ENCODE results near the gene VPS51. TPM values are rescaled to one million over a fixed set of nuclear protein-coding genes. Genes with fewer than 3 reads are reported as not detected.

VPS51 gene
- total and polyA plus RNA-seq, 2 donors from 2014 or later = 98.3 to 110 TPM

DNA sequence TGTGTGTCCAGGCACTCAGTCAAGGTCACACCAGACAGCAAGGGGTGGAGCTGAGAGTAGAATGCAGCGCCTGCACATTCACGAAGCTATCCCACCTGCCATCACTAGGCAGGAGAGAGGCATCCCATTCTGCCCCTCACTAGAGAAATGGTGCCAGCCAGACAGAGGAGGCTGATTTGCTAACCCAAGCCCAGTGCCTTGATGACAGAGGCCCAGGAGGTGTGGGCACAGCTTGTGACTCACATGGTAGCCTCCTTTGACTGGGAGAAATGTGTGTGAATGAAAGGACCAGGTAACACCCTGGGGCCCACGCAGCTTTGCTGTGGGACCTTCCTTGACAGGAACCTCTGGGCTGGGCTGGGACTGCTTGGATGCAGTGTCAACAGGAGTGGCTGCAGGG is 32.5 kb upstream of the VPS51 start:
- intact Hi-C loops (cut with DNase I) = no loop called here
- Histone ChIP-seq H3K4me1 (ENCODE audit: control insufficient read depth in 2 of 3, insufficient read depth in 2 of 3, low read depth in 1 of 3, low read length in 3 of 3) (peaks cover 0 to 2% (median 0%) of the 10 kb centered on the region in 3 donors), H3K27ac (ENCODE audit: low read depth in 2 of 2, low read length in 2 of 2) (no peak overlapping the region), H3K9ac (ENCODE audit: low read length in 3 of 3) (no peak overlapping the region), H3K27me3 (ENCODE audit: control insufficient read depth, insufficient read depth, low read length) (no peaks in the 10 kb centered on the region), H3K36me3 (ENCODE audit: control insufficient read depth in 2 of 3, insufficient read depth in 3 of 3, low read length in 3 of 3) (no peaks in the 10 kb centered on the region), H3K9me3 (ENCODE audit: control insufficient read depth in 2 of 3, insufficient read depth in 1 of 3, low read length in 3 of 3) (no peaks in the 10 kb centered on the region), H3K4me3 (ENCODE audit: low read length in 3 of 3) (no peak overlapping the region)
- TF ChIP-seq, protein P1, sequence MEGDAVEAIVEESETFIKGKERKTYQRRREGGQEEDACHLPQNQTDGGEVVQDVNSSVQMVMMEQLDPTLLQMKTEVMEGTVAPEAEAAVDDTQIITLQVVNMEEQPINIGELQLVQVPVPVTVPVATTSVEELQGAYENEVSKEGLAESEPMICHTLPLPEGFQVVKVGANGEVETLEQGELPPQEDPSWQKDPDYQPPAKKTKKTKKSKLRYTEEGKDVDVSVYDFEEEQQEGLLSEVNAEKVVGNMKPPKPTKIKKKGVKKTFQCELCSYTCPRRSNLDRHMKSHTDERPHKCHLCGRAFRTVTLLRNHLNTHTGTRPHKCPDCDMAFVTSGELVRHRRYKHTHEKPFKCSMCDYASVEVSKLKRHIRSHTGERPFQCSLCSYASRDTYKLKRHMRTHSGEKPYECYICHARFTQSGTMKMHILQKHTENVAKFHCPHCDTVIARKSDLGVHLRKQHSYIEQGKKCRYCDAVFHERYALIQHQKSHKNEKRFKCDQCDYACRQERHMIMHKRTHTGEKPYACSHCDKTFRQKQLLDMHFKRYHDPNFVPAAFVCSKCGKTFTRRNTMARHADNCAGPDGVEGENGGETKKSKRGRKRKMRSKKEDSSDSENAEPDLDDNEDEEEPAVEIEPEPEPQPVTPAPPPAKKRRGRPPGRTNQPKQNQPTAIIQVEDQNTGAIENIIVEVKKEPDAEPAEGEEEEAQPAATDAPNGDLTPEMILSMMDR (IDR thresholded peaks at IDR 0.05; ENCODE audit: borderline replicate concordance, extremely low read depth, insufficient read depth) = no peak
- no peak for DNase-seq
- FAIRE-seq = no peak

DNA sequence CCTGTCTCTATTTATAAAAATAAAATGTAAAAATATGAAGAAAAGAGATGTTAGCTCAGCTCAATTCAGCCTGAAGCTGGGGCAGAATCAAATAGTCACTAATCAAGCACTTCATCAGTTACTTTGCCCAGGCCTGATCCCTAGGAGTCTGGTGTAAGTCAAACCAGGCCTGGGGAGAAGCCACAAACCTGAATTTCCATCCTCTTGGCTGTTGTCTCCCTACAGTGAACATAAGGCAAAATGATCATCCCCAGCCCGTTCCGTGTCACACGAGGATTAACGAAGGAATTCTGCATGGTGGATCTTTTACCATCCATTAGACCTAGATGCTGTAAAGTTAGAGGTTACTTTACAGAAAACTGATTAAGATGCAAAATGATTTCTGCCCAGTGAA is 31.2 kb upstream of the VPS51 start:
- H3K27ac ChIP-seq (ENCODE audit: low read depth in 2 of 2, low read length in 2 of 2) = no peak overlapping the region
- FAIRE-seq (no peak), DNase-seq (no peak)
- H3K4me3 ChIP-seq (ENCODE audit: low read length in 3 of 3) = no peak overlapping the region
- H3K36me3 ChIP-seq (ENCODE audit: control insufficient read depth in 2 of 3, insufficient read depth in 3 of 3, low read length in 3 of 3) = no peaks in the 10 kb centered on the region
- no peak overlapping the region for H3K9ac ChIP-seq (ENCODE audit: low read length in 3 of 3)
- H3K4me1 ChIP-seq (ENCODE audit: control insufficient read depth in 2 of 3, insufficient read depth in 2 of 3, low read depth in 1 of 3, low read length in 3 of 3) = peaks cover 0 to 2% (median 0%) of the 10 kb centered on the region in 3 donors
- TF ChIP-seq, protein P1 (IDR thresholded peaks at IDR 0.05; ENCODE audit: borderline replicate concordance, extremely low read depth, insufficient read depth) = no peak
- intact Hi-C loops (cut with DNase I) = no loop called here
- no peaks in the 10 kb centered on the region for H3K27me3 ChIP-seq (ENCODE audit: control insufficient read depth, insufficient read depth, low read length)
- no peaks in the 10 kb centered on the region for H3K9me3 ChIP-seq (ENCODE audit: control insufficient read depth in 2 of 3, insufficient read depth in 1 of 3, low read length in 3 of 3)

DNA sequence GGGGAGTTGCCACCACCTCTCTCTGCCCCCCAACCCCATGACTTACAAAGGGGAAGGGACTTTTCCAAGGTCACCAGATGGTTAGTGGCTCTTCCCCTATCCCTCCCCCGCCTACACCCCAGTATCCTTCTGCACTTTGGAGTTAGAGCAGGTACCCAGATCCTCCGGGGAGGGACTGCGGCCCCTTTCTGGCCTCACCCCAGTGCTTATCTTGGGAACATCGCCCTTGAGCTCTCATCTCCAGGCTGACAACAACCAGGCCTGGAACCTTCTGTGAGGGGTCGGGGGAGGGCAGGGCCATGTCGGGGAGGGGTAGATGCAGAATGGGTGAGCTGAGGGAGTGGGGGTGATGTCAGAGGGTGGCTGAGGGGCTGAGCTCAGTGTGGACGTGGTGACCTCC is 30.2 kb upstream of the VPS51 start:
- H3K9me3 ChIP-seq (ENCODE audit: control insufficient read depth in 2 of 3, insufficient read depth in 1 of 3, low read length in 3 of 3) = no peaks in the 10 kb centered on the region
- TF ChIP-seq, protein P1 (IDR thresholded peaks at IDR 0.05; ENCODE audit: borderline replicate concordance, extremely low read depth, insufficient read depth) = no peak
- no peak overlapping the region for H3K4me3 ChIP-seq (ENCODE audit: low read length in 3 of 3)
- no peaks in the 10 kb centered on the region for H3K4me1 ChIP-seq (ENCODE audit: control insufficient read depth in 2 of 3, insufficient read depth in 2 of 3, low read depth in 1 of 3, low read length in 3 of 3)
- FAIRE-seq (no peak), DNase-seq (no peak)
- H3K9ac ChIP-seq (ENCODE audit: low read length in 3 of 3) = no peak overlapping the region
- intact Hi-C loops (cut with DNase I) = no loop called here
- no peak overlapping the region for H3K27ac ChIP-seq (ENCODE audit: low read depth in 2 of 2, low read length in 2 of 2)
- no peaks in the 10 kb centered on the region for H3K27me3 ChIP-seq (ENCODE audit: control insufficient read depth, insufficient read depth, low read length)
- no peaks in the 10 kb centered on the region for H3K36me3 ChIP-seq (ENCODE audit: control insufficient read depth in 2 of 3, insufficient read depth in 3 of 3, low read length in 3 of 3)

DNA sequence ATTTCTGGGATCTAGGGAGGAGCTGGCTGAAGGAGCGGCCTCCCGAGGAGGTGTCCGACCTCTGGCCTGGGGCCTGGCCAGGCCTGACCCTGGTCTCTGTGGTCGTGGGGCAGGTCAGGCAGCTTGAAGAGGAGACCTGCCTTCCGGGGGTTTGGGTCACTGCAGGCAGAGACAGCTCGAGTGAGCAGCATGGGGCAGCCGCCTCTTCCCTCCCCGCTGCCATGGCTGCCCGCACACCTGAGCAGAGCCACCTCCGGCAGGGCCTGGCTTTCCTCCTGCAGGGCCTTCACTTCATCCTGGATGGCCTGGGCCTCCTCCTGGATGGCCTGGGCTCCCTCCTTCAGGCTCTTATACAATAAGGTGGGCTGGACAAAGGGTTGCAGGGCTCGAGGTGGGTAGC is 29.7 kb upstream of the VPS51 start:
- Histone ChIP-seq H3K27ac (ENCODE audit: low read depth in 2 of 2, low read length in 2 of 2) (no peak overlapping the region), H3K9ac (ENCODE audit: low read length in 3 of 3) (no peak overlapping the region), H3K4me1 (ENCODE audit: control insufficient read depth in 2 of 3, insufficient read depth in 2 of 3, low read depth in 1 of 3, low read length in 3 of 3) (no peaks in the 10 kb centered on the region), H3K36me3 (ENCODE audit: control insufficient read depth in 2 of 3, insufficient read depth in 3 of 3, low read length in 3 of 3) (no peaks in the 10 kb centered on the region), H3K27me3 (ENCODE audit: control insufficient read depth, insufficient read depth, low read length) (no peaks in the 10 kb centered on the region), H3K9me3 (ENCODE audit: control insufficient read depth in 2 of 3, insufficient read depth in 1 of 3, low read length in 3 of 3) (no peaks in the 10 kb centered on the region), H3K4me3 (ENCODE audit: low read length in 3 of 3) (no peak overlapping the region)
- intact Hi-C loops (cut with DNase I) = no loop called here
- TF ChIP-seq, protein P1 (IDR thresholded peaks at IDR 0.05; ENCODE audit: borderline replicate concordance, extremely low read depth, insufficient read depth) = no peak
- no peak for FAIRE-seq
- DNase-seq = no peak
